ENCODE measurements around the gene WDFY4.

WDFY4 gene

DNA sequence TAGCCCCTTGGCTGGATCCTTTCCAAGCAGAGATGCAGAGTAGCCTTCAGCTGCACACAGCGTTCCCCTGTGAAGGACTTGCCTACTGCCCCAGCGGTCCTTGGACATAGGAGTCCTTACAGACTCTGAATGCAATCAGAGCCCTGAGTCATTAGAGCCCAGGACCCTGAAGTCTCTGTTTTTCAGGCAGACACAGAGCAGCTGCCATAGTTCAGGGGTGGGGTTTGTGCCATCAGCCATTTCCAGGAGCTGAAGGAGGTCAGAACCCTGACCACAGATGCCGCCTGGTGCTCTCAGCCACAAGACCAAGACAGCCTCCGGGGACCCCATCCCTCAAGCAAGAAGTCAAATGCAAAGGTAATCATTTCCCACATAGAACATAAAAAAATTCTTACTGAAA lies 32.8 kb upstream of the WDFY4 start (continued):
- TF ChIP-seq, protein P1, sequence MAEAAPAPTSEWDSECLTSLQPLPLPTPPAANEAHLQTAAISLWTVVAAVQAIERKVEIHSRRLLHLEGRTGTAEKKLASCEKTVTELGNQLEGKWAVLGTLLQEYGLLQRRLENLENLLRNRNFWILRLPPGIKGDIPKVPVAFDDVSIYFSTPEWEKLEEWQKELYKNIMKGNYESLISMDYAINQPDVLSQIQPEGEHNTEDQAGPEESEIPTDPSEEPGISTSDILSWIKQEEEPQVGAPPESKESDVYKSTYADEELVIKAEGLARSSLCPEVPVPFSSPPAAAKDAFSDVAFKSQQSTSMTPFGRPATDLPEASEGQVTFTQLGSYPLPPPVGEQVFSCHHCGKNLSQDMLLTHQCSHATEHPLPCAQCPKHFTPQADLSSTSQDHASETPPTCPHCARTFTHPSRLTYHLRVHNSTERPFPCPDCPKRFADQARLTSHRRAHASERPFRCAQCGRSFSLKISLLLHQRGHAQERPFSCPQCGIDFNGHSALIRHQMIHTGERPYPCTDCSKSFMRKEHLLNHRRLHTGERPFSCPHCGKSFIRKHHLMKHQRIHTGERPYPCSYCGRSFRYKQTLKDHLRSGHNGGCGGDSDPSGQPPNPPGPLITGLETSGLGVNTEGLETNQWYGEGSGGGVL (tag by site-specific recombination; IDR thresholded peaks at IDR 0.05) = no peak
- TF ChIP-seq REPIN1 (tag by site-specific recombination; IDR thresholded peaks at IDR 0.05; ENCODE audit: low read depth) (no peak), ZNF221 (tag by site-specific recombination; IDR thresholded peaks at IDR 0.05; ENCODE audit: borderline replicate concordance) (no peak), SCRT2 (tag by site-specific recombination; IDR thresholded peaks at IDR 0.05) (no peak), ZNF501 (tag by site-specific recombination; IDR thresholded peaks at IDR 0.05) (no peak), ZSCAN16 (tag by site-specific recombination; IDR thresholded peaks at IDR 0.05) (no peak)
- TF ChIP-seq, protein P2, sequence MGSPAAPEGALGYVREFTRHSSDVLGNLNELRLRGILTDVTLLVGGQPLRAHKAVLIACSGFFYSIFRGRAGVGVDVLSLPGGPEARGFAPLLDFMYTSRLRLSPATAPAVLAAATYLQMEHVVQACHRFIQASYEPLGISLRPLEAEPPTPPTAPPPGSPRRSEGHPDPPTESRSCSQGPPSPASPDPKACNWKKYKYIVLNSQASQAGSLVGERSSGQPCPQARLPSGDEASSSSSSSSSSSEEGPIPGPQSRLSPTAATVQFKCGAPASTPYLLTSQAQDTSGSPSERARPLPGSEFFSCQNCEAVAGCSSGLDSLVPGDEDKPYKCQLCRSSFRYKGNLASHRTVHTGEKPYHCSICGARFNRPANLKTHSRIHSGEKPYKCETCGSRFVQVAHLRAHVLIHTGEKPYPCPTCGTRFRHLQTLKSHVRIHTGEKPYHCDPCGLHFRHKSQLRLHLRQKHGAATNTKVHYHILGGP (tag by site-specific recombination; IDR thresholded peaks at IDR 0.05) = no peak
- TF ChIP-seq, protein P3, sequence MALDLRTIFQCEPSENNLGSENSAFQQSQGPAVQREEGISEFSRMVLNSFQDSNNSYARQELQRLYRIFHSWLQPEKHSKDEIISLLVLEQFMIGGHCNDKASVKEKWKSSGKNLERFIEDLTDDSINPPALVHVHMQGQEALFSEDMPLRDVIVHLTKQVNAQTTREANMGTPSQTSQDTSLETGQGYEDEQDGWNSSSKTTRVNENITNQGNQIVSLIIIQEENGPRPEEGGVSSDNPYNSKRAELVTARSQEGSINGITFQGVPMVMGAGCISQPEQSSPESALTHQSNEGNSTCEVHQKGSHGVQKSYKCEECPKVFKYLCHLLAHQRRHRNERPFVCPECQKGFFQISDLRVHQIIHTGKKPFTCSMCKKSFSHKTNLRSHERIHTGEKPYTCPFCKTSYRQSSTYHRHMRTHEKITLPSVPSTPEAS (tag by site-specific recombination; IDR thresholded peaks at IDR 0.05) = no peak

DNA sequence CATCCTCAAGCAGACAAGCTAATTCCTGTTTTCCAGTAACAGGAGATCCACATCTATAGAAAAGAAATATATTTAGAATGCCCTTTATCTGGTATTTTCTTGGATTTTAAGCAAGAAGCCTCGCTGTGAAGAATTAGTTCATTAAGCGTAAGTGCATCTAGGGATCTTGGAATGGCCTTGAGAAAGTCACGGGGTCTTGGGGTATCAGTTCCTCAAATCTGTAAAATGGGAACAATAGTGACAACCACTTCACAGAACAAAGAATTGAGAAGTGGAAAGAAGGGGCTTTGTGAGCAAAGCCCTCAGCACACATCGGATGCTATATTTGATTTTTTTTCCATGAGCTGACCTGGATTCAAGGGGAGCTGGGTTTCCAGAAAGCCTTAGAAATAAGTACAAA lies 32.3 kb upstream of the WDFY4 start:
- Histone ChIP-seq H3K4me3 (ENCODE audit: low read depth, low read length) (no peak overlapping the region), H3K9me3 (ENCODE audit: control insufficient read depth, insufficient read depth, low read depth, low read length) (no peaks in the 10 kb centered on the region), H3K36me3 (ENCODE audit: control insufficient read depth in 2 of 2, insufficient read depth in 1 of 2, low read length in 2 of 2) (no peaks in the 10 kb centered on the region), H3K27ac (ENCODE audit: extremely low read depth, low read depth, low read length) (no peak overlapping the region), H3K4me1 (ENCODE audit: control insufficient read depth, insufficient read depth, low read length) (no peaks in the 10 kb centered on the region)
- ChIA-PET CTCF (no interaction called here), POLR2A (no interaction called here)
- no peak for TF ChIP-seq ZNF701 (tag by site-specific recombination; IDR thresholded peaks at IDR 0.05)
- TF ChIP-seq ZNF433 (tag by site-specific recombination; IDR thresholded peaks at IDR 0.05; ENCODE audit: low read depth) = no peak

DNA sequence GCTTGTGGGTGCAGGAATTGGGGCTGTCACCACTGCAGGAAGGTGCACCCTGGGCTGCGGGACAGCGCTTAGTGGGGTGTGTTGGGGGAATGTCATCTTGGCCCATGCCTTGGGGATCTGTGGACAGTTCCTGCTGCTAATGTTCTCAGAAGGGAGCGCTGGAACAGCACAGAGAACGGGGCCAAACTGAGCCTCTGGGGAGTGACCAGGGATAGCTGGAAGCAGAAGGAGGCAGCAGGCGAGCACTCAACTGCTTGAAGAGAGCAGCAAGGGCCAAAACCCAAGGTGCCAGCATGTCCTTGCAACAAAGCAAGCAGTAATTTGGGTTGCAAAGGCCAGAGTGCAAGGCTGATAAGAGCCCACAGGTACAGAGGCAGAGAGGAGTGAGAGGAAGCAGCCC lies 31.3 kb upstream of the WDFY4 start:
- TF ChIP-seq, protein P4, sequence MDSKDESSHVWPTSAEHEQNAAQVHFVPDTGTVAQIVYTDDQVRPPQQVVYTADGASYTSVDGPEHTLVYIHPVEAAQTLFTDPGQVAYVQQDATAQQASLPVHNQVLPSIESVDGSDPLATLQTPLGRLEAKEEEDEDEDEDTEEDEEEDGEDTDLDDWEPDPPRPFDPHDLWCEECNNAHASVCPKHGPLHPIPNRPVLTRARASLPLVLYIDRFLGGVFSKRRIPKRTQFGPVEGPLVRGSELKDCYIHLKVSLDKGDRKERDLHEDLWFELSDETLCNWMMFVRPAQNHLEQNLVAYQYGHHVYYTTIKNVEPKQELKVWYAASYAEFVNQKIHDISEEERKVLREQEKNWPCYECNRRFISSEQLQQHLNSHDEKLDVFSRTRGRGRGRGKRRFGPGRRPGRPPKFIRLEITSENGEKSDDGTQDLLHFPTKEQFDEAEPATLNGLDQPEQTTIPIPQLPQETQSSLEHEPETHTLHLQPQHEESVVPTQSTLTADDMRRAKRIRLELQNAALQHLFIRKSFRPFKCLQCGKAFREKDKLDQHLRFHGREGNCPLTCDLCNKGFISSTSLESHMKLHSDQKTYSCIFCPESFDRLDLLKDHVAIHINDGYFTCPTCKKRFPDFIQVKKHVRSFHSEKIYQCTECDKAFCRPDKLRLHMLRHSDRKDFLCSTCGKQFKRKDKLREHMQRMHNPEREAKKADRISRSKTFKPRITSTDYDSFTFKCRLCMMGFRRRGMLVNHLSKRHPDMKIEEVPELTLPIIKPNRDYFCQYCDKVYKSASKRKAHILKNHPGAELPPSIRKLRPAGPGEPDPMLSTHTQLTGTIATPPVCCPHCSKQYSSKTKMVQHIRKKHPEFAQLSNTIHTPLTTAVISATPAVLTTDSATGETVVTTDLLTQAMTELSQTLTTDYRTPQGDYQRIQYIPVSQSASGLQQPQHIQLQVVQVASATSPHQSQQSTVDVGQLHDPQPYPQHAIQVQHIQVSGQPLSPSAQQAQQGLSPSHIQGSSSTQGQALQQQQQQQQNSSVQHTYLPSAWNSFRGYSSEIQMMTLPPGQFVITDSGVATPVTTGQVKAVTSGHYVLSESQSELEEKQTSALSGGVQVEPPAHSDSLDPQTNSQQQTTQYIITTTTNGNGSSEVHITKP (tag by site-specific recombination; IDR thresholded peaks at IDR 0.05) = no peak
- TF ChIP-seq ZNF776 (tag by site-specific recombination; IDR thresholded peaks at IDR 0.05; ENCODE audit: borderline replicate concordance) (no peak), BCL11B (tag by site-specific recombination; IDR thresholded peaks at IDR 0.05; ENCODE audit: low read depth) (no peak), ZNF596 (tag by site-specific recombination; IDR thresholded peaks at IDR 0.05) (no peak), ZNF10 (tag by site-specific recombination; IDR thresholded peaks at IDR 0.05) (no peak), MYNN (tag by site-specific recombination; IDR thresholded peaks at IDR 0.05; ENCODE audit: borderline replicate concordance) (no peak), ZNF664 (tag by site-specific recombination; IDR thresholded peaks at IDR 0.05) (no peak), SALL2 (tag by site-specific recombination; IDR thresholded peaks at IDR 0.05; ENCODE audit: borderline replicate concordance) (no peak), ZNF146 (tag by site-specific recombination; IDR thresholded peaks at IDR 0.05) (no peak), ZNF324 (tag by site-specific recombination; IDR thresholded peaks at IDR 0.05) (no peak), ZNF169 (tag by site-specific recombination; IDR thresholded peaks at IDR 0.05) (no peak)
- TF ChIP-seq, protein P5, sequence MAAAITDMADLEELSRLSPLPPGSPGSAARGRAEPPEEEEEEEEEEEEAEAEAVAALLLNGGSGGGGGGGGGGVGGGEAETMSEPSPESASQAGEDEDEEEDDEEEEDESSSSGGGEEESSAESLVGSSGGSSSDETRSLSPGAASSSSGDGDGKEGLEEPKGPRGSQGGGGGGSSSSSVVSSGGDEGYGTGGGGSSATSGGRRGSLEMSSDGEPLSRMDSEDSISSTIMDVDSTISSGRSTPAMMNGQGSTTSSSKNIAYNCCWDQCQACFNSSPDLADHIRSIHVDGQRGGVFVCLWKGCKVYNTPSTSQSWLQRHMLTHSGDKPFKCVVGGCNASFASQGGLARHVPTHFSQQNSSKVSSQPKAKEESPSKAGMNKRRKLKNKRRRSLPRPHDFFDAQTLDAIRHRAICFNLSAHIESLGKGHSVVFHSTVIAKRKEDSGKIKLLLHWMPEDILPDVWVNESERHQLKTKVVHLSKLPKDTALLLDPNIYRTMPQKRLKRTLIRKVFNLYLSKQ (tag by site-specific recombination; IDR thresholded peaks at IDR 0.05; ENCODE audit: borderline replicate concordance) = no peak
- ChIA-PET CTCF (no interaction called here), POLR2A (no interaction called here)

More for the DNA sequence above, 31.3 kb upstream of the WDFY4 start:
- Histone ChIP-seq H3K36me3 (ENCODE audit: control insufficient read depth in 2 of 2, insufficient read depth in 1 of 2, low read length in 2 of 2) (no peaks in the 10 kb centered on the region), H3K4me3 (ENCODE audit: low read depth, low read length) (no peak overlapping the region), H3K4me1 (ENCODE audit: control insufficient read depth, insufficient read depth, low read length) (no peaks in the 10 kb centered on the region), H3K27ac (ENCODE audit: extremely low read depth, low read depth, low read length) (no peak overlapping the region), H3K9me3 (ENCODE audit: control insufficient read depth, insufficient read depth, low read depth, low read length) (no peaks in the 10 kb centered on the region)

Data from HEK293 (cell line).